HEK293T (cell line): Measurements from ENCODE around the gene RPL26.

Experiments
- ELF4 ChIP-seq: fragments of 450-650 bp; IDR thresholded peaks from 2 replicates; pipeline ENCODE4 v1.6.1; 2017; ENCODE audit warnings: antibody characterized with exemption
- HDGF ChIP-seq: fragments of 450-650 bp; IDR thresholded peaks from 2 replicates; pipeline ENCODE4 v1.6.1; 2017; ENCODE audit warnings: antibody characterized with exemption, borderline replicate concordance
- L3MBTL2 ChIP-seq: fragments of 450-650 bp; conservative IDR thresholded peaks from 2 replicates; pipeline ENCODE4 v1.6.1; 2016; ENCODE audit warnings: mild to moderate bottlenecking
- SP1 ChIP-seq: fragments of 450-650 bp; IDR thresholded peaks from 2 replicates; pipeline ENCODE4 v1.6.1; 2017

- TF ChIP-seq L3MBTL2 = no peak
- no peak for TF ChIP-seq HDGF
- no peak for TF ChIP-seq SP1
- TF ChIP-seq ELF4 = no peak
Measured at GRCh38 chr17:8401107-8401506, 18.1 kb upstream of the RPL26 start.
